H1 (cell line): ENCODE measurements around the gene TFR2. TPM values are rescaled to one million over a fixed set of nuclear protein-coding genes. Genes with fewer than 3 reads are reported as not detected.

Source experiments
- CTCF ChIA-PET: fragments of 300-600 bp; sonication (Branson Sonifier 250); formaldehyde crosslinking; loops from one replicate; lab custom pipeline; 2021; ENCODE audit not compliant: partially characterized antibody; lab: Charles Lee
- POLR2A ChIA-PET: fragments of 300-600 bp; sonication (Branson Sonifier 250); formaldehyde crosslinking; loops from one replicate; lab custom pipeline; 2021; ENCODE audit warnings: inconsistent platforms; ENCODE audit not compliant: partially characterized antibody; lab: Charles Lee
- DNase-seq, 2 experiments: peaks; one replicate each; pipeline versions ENCODE4 v3.0.0 to v3.0.0-alpha.2; 2010 to 2022; ENCODE audit warnings: low spot score in 2 of 2, low read depth in 1 of 2, mixed read lengths in 1 of 2
- FAIRE-seq: peaks from 2 replicates; lab custom pipeline; 2011; peaks lifted over from hg19 to GRCh38; lab: Jason Lieb, UNC
- H2AFZ ChIP-seq: 2 replicates; pipeline ENCODE4 v1.8.1; 2012; ENCODE audit warnings: low read length, inconsistent platforms
- H2AK5ac ChIP-seq: 2 replicates; pipeline ENCODE4 v1.6.1; 2013; ENCODE audit warnings: low read depth, low read length
- H2BK120ac ChIP-seq: replicated peaks from 2 replicates; pipeline ENCODE3; 2013; ENCODE audit warnings: low read depth, low read length, inconsistent platforms
- H2BK12ac ChIP-seq: 2 replicates; pipeline ENCODE4 v1.6.1; 2013; ENCODE audit warnings: low read depth, low read length
- H2BK15ac ChIP-seq: 2 replicates; pipeline ENCODE4 v1.6.1; 2013; ENCODE audit warnings: low read length
- H2BK20ac ChIP-seq: 2 replicates; pipeline ENCODE4 v1.6.1; 2013; ENCODE audit warnings: low read length
- H2BK5ac ChIP-seq: 2 replicates; pipeline ENCODE4 v1.6.1; 2013; ENCODE audit warnings: low read depth, low read length
- H3K14ac ChIP-seq: 2 replicates; pipeline ENCODE4 v1.6.1; 2013; ENCODE audit warnings: inconsistent platforms; ENCODE audit not compliant: insufficient read length
- H3K18ac ChIP-seq: 2 replicates; pipeline ENCODE4 v1.6.1; 2013; ENCODE audit warnings: low read length; ENCODE audit errors: extremely low read depth
- H3K23ac ChIP-seq: 2 replicates; pipeline ENCODE4 v1.6.1; 2013; ENCODE audit warnings: inconsistent platforms; ENCODE audit not compliant: insufficient read length
- H3K23me2 ChIP-seq: 2 replicates; pipeline ENCODE4 v1.6.1; 2013; ENCODE audit warnings: low read depth, low read length
- H3K27ac ChIP-seq: 2 replicates; pipeline ENCODE4 v1.6.1; 2011; ENCODE audit warnings: low read depth, low read length, inconsistent platforms
- H3K27me3 ChIP-seq, 4 experiments: replicated peaks in 1 of 4; 1 replicate in 1 of 4; 2 replicates in 3 of 4; pipeline versions ENCODE4 v1.6.1 to v1.8.1; 2011 to 2013; ENCODE audit warnings: low read length in 3 of 4, mild to moderate bottlenecking in 3 of 4, inconsistent platforms in 2 of 4, mixed read lengths in 2 of 4, moderate library complexity in 1 of 4; ENCODE audit not compliant: control insufficient read depth in 3 of 4, insufficient read depth in 3 of 4; ENCODE audit errors: extremely low read depth in 1 of 4
- H3K36me3 ChIP-seq, 4 experiments: 2 replicates each; pipeline versions ENCODE4 v1.6.1 to v1.8.1; 2011 to 2013; ENCODE audit warnings: mild to moderate bottlenecking in 4 of 4, low read length in 3 of 4, moderate library complexity in 2 of 4, control low read depth in 1 of 4, inconsistent platforms in 1 of 4; ENCODE audit not compliant: insufficient read depth in 4 of 4, control insufficient read depth in 2 of 4
- H3K4ac ChIP-seq: replicated peaks from 2 replicates; pipeline ENCODE3; 2013; ENCODE audit warnings: low read length, low read depth, mixed read lengths, inconsistent platforms; ENCODE audit not compliant: insufficient read length
- H3K4me1 ChIP-seq, 4 experiments: replicated peaks in 1 of 4; 1 replicate in 1 of 4; 2 replicates in 3 of 4; pipeline versions ENCODE4 v1.6.1 to v1.8.1; 2011 to 2013; ENCODE audit warnings: low read length in 3 of 4, inconsistent platforms in 2 of 4, mixed read lengths in 1 of 4; ENCODE audit not compliant: insufficient read depth in 4 of 4, control insufficient read depth in 3 of 4
- H3K4me2 ChIP-seq, 2 experiments: 2 replicates each; pipeline versions ENCODE4 v1.6.1 to v1.8.1; 2011 to 2013; ENCODE audit warnings: low read depth in 2 of 2, low read length in 2 of 2, control low read depth in 1 of 2, inconsistent platforms in 1 of 2, mild to moderate bottlenecking in 1 of 2; ENCODE audit not compliant: insufficient read depth in 1 of 2
- H3K4me3 ChIP-seq, 4 experiments: fragments of 200-600, 300-600 bp in 1 of 4; sonication (generic), shearing (Covaris generic), sonication (Bioruptor Twin) in 1 of 4; 2 replicates each; pipeline versions ENCODE4 v1.5.1 to v1.8.1; 2011 to 2016; ENCODE audit warnings: low read length in 4 of 4, low read depth in 3 of 4, control low read depth in 2 of 4, inconsistent platforms in 2 of 4, mild to moderate bottlenecking in 2 of 4, mixed read lengths in 1 of 4, moderate library complexity in 1 of 4; ENCODE audit not compliant: insufficient read depth in 2 of 4; ENCODE audit errors: extremely low read depth in 1 of 4
- H3K56ac ChIP-seq: replicated peaks from 2 replicates; pipeline ENCODE3; 2013; ENCODE audit warnings: low read depth, mild to moderate bottlenecking, mixed read lengths, low read length, inconsistent platforms; ENCODE audit not compliant: insufficient read length
- H3K79me1 ChIP-seq: 2 replicates; pipeline ENCODE4 v1.6.1; 2013; ENCODE audit warnings: low read depth, low read length, control low read depth
- H3K79me2 ChIP-seq, 2 experiments: 2 replicates each; pipeline versions ENCODE4 v1.6.1 to v1.8.1; 2012 to 2013; ENCODE audit warnings: low read length in 2 of 2, mild to moderate bottlenecking in 2 of 2, inconsistent platforms in 1 of 2; ENCODE audit not compliant: insufficient read depth in 2 of 2, control insufficient read depth in 1 of 2
- H3K9ac ChIP-seq, 4 experiments: replicated peaks in 1 of 4; 1 replicate in 1 of 4; 2 replicates in 3 of 4; pipeline versions ENCODE4 v1.6.1 to v1.8.1; 2011 to 2013; ENCODE audit warnings: low read depth in 3 of 4, low read length in 3 of 4, control low read depth in 2 of 4, mild to moderate bottlenecking in 2 of 4, moderate library complexity in 2 of 4, inconsistent platforms in 1 of 4; ENCODE audit errors: extremely low read depth in 1 of 4
- H3K9me3 ChIP-seq, 2 experiments: 2 replicates each; pipeline versions ENCODE4 v1.6.1 to v1.8.1; 2012 to 2013; ENCODE audit warnings: mild to moderate bottlenecking in 2 of 2, moderate library complexity in 2 of 2, control low read depth in 1 of 2, inconsistent platforms in 1 of 2, low read depth in 1 of 2, low read length in 1 of 2, mixed read lengths in 1 of 2; ENCODE audit not compliant: insufficient read depth in 2 of 2
- H4K20me1 ChIP-seq, 2 experiments: replicated peaks in 1 of 2; 2 replicates each; pipeline versions ENCODE3 to v1.8.1; 2011 to 2013; ENCODE audit warnings: inconsistent platforms in 2 of 2, low read length in 2 of 2, mild to moderate bottlenecking in 1 of 2; ENCODE audit not compliant: insufficient read depth in 2 of 2, control insufficient read depth in 1 of 2
- H4K5ac ChIP-seq: 2 replicates; pipeline ENCODE4 v1.6.1; 2013; ENCODE audit warnings: low read length, low read depth, mixed read lengths, inconsistent platforms; ENCODE audit not compliant: insufficient read length
- H4K8ac ChIP-seq: 2 replicates; pipeline ENCODE4 v1.8.0; 2013; ENCODE audit warnings: mild to moderate bottlenecking, moderate library complexity, low read length, inconsistent platforms; ENCODE audit not compliant: insufficient read depth; ENCODE audit errors: extremely low read depth
- H4K91ac ChIP-seq: replicated peaks from 2 replicates; pipeline ENCODE3; 2013; ENCODE audit warnings: low read length, mixed read lengths, inconsistent platforms; ENCODE audit not compliant: insufficient read length
- BACH1 ChIP-seq: IDR thresholded peaks from 2 replicates; pipeline ENCODE4 v1.6.1; 2012; ENCODE audit warnings: low read length, improper control_type of control experiment
- GABPA ChIP-seq: IDR thresholded peaks from 2 replicates; pipeline ENCODE4 v1.6.1; 2011; ENCODE audit warnings: mild to moderate bottlenecking, low read length, moderate library complexity, borderline replicate concordance; ENCODE audit not compliant: insufficient read depth
- KDM5A ChIP-seq: fragments of 200-600 bp; IDR thresholded peaks from 2 replicates; pipeline ENCODE4 v1.7.1; 2012; ENCODE audit warnings: mild to moderate bottlenecking, low read length, inconsistent platforms, mixed read lengths
- SUZ12 ChIP-seq: fragments of 200-600 bp; sonication (generic); IDR thresholded peaks from 2 replicates; pipeline ENCODE4 v1.6.1; 2012; ENCODE audit warnings: mild to moderate bottlenecking, inconsistent platforms, low read length, moderate library complexity, mixed read lengths
- TAF7 ChIP-seq: optimal IDR thresholded peaks from 2 replicates; pipeline ENCODE3; 2011; ENCODE audit warnings: low read depth, mild to moderate bottlenecking, inconsistent platforms, low read length, moderate library complexity, borderline replicate concordance
- WGBS, 2 experiments: shearing (Covaris generic) in 1 of 2; methylation state at CpG; one replicate each; pipeline versions ENCODE4 v1.1.6 to v1.1.7; 2013 to 2015; ENCODE audit warnings: low lambda C conversion rate in 2 of 2, mixed read lengths in 2 of 2, inconsistent platforms in 1 of 2, low coverage in 1 of 2, missing lambda C conversion rate in 1 of 2; ENCODE audit not compliant: insufficient replicate concordance in 2 of 2, insufficient coverage in 1 of 2, insufficient read length in 1 of 2; ENCODE audit errors: extremely low coverage in 1 of 2, missing lambda C conversion rate in 1 of 2; 5-methylcytosine and 5-hydroxymethylcytosine counted together
- polyA plus RNA-seq, 7 experiments: library from polyadenylated mRNA; depleted of rRNA in 3 of 7; stranded (reverse) in 5 of 7; unstranded in 2 of 7; fragments of >200 nt in 5 of 7; fragments of 200-250 nt in 2 of 7; gene quantifications; 1 replicate in 5 of 7; 2 replicates in 1 of 7; 4 replicates in 1 of 7; pipeline versions ENCODE4 v1.2.1 to v1.2.3, GENCODE V29; 2011 to 2013; ENCODE audit warnings: missing spikeins in 2 of 7, mixed read lengths in 2 of 7
- total RNA-seq: library from RNA; stranded (reverse); fragmentation: NEBNext Ultra II Directional; extraction: Animal tissue kit (Norgen Biotek cat#: 25700); gene quantifications from 2 replicates; pipeline ENCODE4 v1.2.1, GENCODE V29; 2021
- TF ChIP-seq, protein P1 (sequence below): IDR thresholded peaks from 2 replicates; pipeline ENCODE4 v1.6.1; 2012; ENCODE audit warnings: inconsistent platforms

The TFR2 gene
- total and polyA plus RNA-seq, 2 of the 8 experiments (the other 6 are each of a cell fraction or from before 2014, with no cell fraction given): 4.6 to 5.7 TPM

GRCh38 chr7:100571829-100572116 is 69.6 kb downstream of the TFR2 start:
- H3K79me2 ChIP-seq: no peaks in the 10 kb centered on the region
- H3K36me3 ChIP-seq: peaks cover 0 to 15% (median 6%) of the 10 kb centered on the region in 4 experiments; a peak in 5 of 8 replicates
- no peak overlapping the region for H3K56ac ChIP-seq
- FAIRE-seq: no peak
- peak overlapping the region; percentile 46 for H3K4ac ChIP-seq
- CTCF ChIA-PET: interaction anchor here (0.9 to 4.8 kb wide), 13 partner anchors 9 to 121 kb away, joined by 3 to 53 read pairs (median 5); partner anchors contain the start of genes FBXO24 and LRCH4
- H2BK120ac ChIP-seq: peak overlapping the region; percentile 47
- POLR2A ChIA-PET: interaction anchor here (0.7 to 4.8 kb wide), 14 partner anchors 13 to 229 kb away, joined by 3 to 83 read pairs (median 5); partner anchors contain the start of genes FBXO24, LRCH4, PCOLCE and ZCWPW1
- peaks cover 0 to 4% (median under 1%) of the 10 kb centered on the region in 4 experiments; a peak in 1 of 7 replicates for H3K27me3 ChIP-seq
- H2BK5ac ChIP-seq: peak overlapping the region; percentile 12; the same call in 1 of the 2 replicates
- H2AFZ ChIP-seq: no peak overlapping the region
- H4K20me1 ChIP-seq: peaks cover 0 to 6% of the 10 kb centered on the region in 2 experiments
- H3K9me3 ChIP-seq: no peaks in the 10 kb centered on the region
- peak overlapping the region; percentile 86; the same call in 1 of the 2 replicates for H2BK20ac ChIP-seq
- peaks cover 4% of the 10 kb centered on the region; the same call in 1 of the 2 replicates for H3K79me1 ChIP-seq
- H4K5ac ChIP-seq: no peak overlapping the region
- H3K18ac ChIP-seq: 0 out of 2 replicates have a peak overlapping the region, but pooled peaks have one; percentile 14
- H3K4me3 ChIP-seq: peak overlapping the region in 1 of 4 experiments; percentile 26; a peak in 1 of 8 replicates
- H3K9ac ChIP-seq: peak overlapping the region in 1 of 4 experiments; percentile 9; a peak in 1 of 7 replicates
- no peak overlapping the region for H3K23ac ChIP-seq
- H3K4me2 ChIP-seq: peak overlapping the region; percentile 74 to 96; a peak in 3 of 4 replicates
- no peak for DNase-seq
- no peak overlapping the region for H3K14ac ChIP-seq
- WGBS, 2 experiments: 94% methylated on average over 2 of the region's 2 CpGs; no CpG with 5 or more reads in 1 of the 2 experiments
- H4K91ac ChIP-seq: no peak overlapping the region
- 0 out of 2 replicates have a peak overlapping the region, but pooled peaks have one; percentile 88 for H2BK15ac ChIP-seq
- H3K27ac ChIP-seq: no peak overlapping the region
- peaks cover 0 to 41% (median 27%) of the 10 kb centered on the region in 4 experiments; a peak in 6 of 7 replicates for H3K4me1 ChIP-seq
- H4K8ac ChIP-seq: no peak overlapping the region
- H3K23me2 ChIP-seq: peaks cover 8% of the 10 kb centered on the region; the same call in 1 of the 2 replicates
- H2AK5ac ChIP-seq: 0 out of 2 replicates have a peak overlapping the region, but pooled peaks have one; percentile 20
- H2BK12ac ChIP-seq: peak overlapping the region; percentile 92; the same call in 1 of the 2 replicates
- TF ChIP-seq SUZ12: no peak
- no peak for TF ChIP-seq GABPA
- no peak for TF ChIP-seq KDM5A
- no peak for TF ChIP-seq TAF7
- TF ChIP-seq, protein P1, sequence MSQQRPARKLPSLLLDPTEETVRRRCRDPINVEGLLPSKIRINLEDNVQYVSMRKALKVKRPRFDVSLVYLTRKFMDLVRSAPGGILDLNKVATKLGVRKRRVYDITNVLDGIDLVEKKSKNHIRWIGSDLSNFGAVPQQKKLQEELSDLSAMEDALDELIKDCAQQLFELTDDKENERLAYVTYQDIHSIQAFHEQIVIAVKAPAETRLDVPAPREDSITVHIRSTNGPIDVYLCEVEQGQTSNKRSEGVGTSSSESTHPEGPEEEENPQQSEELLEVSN: no peak
- no peak for TF ChIP-seq BACH1
